Measurements from ENCODE around the gene LARP7. TPM values are rescaled to one million over a fixed set of nuclear protein-coding genes. Genes with fewer than 3 reads are reported as not detected.
A peak's percentile ranks its signal among the peaks of the same experiment; 100 is the strongest.
"Not testable (repeated sequence)": the region's sequence is repeated elsewhere in the genome, so short reads cannot be mapped to it uniquely, and the experiment has no call there.

The LARP7 gene
- total and polyA plus RNA-seq, 2 experiments from 2014 or later = 48.5 to 57.0 TPM

DNA sequence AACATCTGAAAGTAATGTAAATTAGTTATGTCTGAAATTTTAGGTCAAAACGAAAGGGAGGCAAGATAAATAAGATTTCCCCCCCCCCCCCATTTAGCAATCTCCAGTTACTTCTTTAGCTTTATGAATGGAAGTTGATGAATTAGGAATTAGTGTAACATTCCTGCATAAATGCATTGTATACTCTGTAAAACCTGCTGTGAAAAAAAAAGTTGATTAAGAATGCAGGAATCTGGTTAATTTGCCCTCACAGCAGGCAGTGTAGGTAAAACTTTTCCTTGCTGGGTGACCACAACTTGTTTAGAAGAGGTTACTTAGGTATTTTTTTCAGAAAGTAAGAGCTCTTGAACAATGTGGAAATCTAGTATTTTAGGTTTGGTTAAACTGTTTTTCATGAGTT lies 15.3 kb downstream of the LARP7 start:
- TF ChIP-seq, protein P1, sequence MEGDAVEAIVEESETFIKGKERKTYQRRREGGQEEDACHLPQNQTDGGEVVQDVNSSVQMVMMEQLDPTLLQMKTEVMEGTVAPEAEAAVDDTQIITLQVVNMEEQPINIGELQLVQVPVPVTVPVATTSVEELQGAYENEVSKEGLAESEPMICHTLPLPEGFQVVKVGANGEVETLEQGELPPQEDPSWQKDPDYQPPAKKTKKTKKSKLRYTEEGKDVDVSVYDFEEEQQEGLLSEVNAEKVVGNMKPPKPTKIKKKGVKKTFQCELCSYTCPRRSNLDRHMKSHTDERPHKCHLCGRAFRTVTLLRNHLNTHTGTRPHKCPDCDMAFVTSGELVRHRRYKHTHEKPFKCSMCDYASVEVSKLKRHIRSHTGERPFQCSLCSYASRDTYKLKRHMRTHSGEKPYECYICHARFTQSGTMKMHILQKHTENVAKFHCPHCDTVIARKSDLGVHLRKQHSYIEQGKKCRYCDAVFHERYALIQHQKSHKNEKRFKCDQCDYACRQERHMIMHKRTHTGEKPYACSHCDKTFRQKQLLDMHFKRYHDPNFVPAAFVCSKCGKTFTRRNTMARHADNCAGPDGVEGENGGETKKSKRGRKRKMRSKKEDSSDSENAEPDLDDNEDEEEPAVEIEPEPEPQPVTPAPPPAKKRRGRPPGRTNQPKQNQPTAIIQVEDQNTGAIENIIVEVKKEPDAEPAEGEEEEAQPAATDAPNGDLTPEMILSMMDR (IDR thresholded peaks at IDR 0.05; ENCODE audit: low read depth, low read length) = no peak
- Histone ChIP-seq H3K27ac (no peak overlapping the region), H3K36me3 (peaks cover 24% of the 10 kb centered on the region), H3K27me3 (no peaks in the 10 kb centered on the region), H3K4me3 (no peak overlapping the region), H3K4me1 (ENCODE audit: low read depth) (peaks cover 43% of the 10 kb centered on the region), H3K9me3 (ENCODE audit: low read depth) (no peaks in the 10 kb centered on the region)
- no peak for DNase-seq (ENCODE audit: low read depth in 1 of 2, low spot score in 1 of 2)

DNA sequence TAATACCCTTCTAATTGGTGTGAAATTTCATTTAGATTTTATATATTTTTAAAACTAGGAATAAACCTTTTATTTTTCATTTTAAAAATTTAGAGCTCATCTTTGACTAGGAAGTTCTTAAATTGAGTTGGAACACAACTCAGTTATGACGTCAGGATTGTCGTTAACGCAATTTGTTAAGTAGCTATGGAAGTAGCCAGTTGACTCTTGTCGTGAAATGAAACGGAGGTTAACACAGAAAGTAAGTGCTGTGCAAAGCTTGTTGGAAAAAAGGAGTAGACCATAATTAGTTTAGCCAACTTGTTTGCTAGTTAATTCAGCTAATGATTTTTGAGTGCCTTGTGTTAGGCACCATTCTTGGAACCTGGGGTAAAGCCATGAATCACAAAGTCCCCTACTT lies 18.3 kb downstream of the LARP7 start:
- TF ChIP-seq, protein P1 (IDR thresholded peaks at IDR 0.05; ENCODE audit: low read depth, low read length) = no peak
- H3K9me3 ChIP-seq (ENCODE audit: low read depth) = no peaks in the 10 kb centered on the region
- DNase-seq (ENCODE audit: low read depth in 1 of 2, low spot score in 1 of 2) = no peak
- H3K27ac ChIP-seq = peak overlapping the region; percentile 27
- peaks cover 29% of the 10 kb centered on the region for H3K36me3 ChIP-seq
- H3K27me3 ChIP-seq = no peaks in the 10 kb centered on the region
- no peak overlapping the region for H3K4me3 ChIP-seq
- H3K4me1 ChIP-seq (ENCODE audit: low read depth) = peaks cover 17% of the 10 kb centered on the region

DNA sequence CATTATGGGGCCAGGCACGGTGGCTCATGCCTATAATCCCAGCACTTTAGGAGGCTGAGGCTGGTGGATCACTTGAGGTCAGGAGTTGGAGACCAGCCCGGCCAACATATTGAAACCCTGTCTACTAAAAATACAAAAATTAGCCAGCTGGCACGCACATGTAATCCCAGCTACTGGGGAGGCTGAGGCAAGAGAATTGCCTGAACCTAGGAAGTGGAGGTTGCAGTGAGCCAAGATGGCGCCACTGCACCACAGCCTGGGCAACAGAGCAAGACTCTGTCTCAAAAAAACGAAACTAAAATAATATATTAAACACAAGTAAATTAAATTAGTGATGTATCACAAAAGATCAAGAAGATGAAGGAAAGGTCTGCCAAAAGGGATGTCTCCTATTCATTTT lies 19.2 kb downstream of the LARP7 start:
- not testable (repeated sequence) for DNase-seq (ENCODE audit: low read depth in 1 of 2, low spot score in 1 of 2); H3K4me1 ChIP-seq (ENCODE audit: low read depth); H3K27ac ChIP-seq; H3K4me3 ChIP-seq; H3K9me3 ChIP-seq (ENCODE audit: low read depth); H3K27me3 ChIP-seq
- peaks cover 29% of the 10 kb centered on the region for H3K36me3 ChIP-seq

DNA sequence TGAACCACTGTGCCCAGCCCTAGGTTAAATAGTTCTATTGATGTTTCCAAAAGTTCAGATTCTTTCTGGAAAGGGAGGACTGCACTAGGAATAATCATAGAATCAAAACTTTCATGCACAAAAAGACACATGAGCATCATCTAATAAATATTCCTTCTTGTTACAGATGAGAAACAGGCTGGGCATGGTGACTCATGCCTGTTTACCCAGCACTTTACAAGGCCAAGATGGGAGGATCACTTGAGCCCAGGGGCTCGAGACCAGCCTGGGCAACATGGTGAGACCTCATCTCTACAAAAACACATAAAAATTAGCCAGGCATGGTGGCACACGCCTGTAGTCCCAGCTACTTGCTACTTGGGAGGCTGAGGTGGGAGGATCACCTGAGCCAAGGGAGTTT lies 27.7 kb downstream of the LARP7 start:
- no peak for DNase-seq (ENCODE audit: low read depth in 1 of 2, low spot score in 1 of 2)
- no peaks in the 10 kb centered on the region for H3K36me3 ChIP-seq
- TF ChIP-seq, protein P1 (IDR thresholded peaks at IDR 0.05; ENCODE audit: low read depth, low read length) = no peak
- no peak overlapping the region for H3K27ac ChIP-seq
- no peaks in the 10 kb centered on the region for H3K27me3 ChIP-seq
- H3K4me1 ChIP-seq (ENCODE audit: low read depth) = peaks cover 5% of the 10 kb centered on the region
- H3K9me3 ChIP-seq (ENCODE audit: low read depth) = no peaks in the 10 kb centered on the region
- H3K4me3 ChIP-seq = no peak overlapping the region

DNA sequence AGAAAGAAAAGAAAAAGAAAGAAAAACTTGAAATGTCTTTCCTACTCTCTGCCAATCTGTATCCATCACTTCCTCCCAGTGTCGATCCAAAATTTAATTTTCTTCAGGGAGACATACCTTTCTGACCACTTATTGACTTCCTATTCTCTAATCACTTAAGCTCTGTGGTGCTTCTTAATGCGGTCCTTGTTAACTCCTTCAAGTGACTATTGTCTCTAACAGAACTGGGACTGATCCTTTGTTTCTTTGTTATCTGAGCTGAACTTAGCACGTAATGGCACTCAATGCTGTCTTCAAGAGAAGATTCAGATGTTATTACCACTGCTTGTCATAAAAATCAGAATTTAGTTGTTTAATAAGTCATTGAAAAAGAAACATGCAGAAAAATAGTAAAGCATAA lies 31.2 kb downstream of the LARP7 start:
- Histone ChIP-seq H3K4me1 (ENCODE audit: low read depth) (peaks cover 23% of the 10 kb centered on the region), H3K36me3 (no peaks in the 10 kb centered on the region), H3K9me3 (ENCODE audit: low read depth) (no peaks in the 10 kb centered on the region), H3K27me3 (no peaks in the 10 kb centered on the region), H3K4me3 (no peak overlapping the region), H3K27ac (no peak overlapping the region)
- no peak for DNase-seq (ENCODE audit: low read depth in 1 of 2, low spot score in 1 of 2)
- TF ChIP-seq, protein P1 (IDR thresholded peaks at IDR 0.05; ENCODE audit: low read depth, low read length) = no peak

DNA sequence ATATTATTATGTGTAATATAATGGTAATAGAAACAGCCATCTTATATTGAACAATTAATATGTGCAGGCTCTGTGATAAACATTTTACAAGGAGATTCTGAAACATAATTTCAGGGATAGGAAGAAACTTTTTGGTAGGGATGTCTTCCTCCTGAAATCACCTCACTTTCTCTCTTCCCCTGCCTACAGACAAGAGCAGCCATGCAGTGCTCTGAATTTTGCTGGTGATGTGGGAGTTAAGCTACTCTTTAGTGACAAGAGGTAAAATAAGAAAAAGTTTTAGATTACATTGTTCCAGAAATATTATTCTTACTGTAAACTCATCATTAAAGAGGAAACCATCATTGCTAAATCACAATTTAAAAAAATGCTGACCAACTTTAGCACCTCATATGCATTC lies 36.1 kb downstream of the LARP7 start:
- H3K27ac ChIP-seq = no peak overlapping the region
- no peak overlapping the region for H3K4me3 ChIP-seq
- TF ChIP-seq, protein P1 (IDR thresholded peaks at IDR 0.05; ENCODE audit: low read depth, low read length) = no peak
- H3K9me3 ChIP-seq (ENCODE audit: low read depth) = no peaks in the 10 kb centered on the region
- peaks cover 32% of the 10 kb centered on the region for H3K4me1 ChIP-seq (ENCODE audit: low read depth)
- no peaks in the 10 kb centered on the region for H3K36me3 ChIP-seq
- no peak for DNase-seq (ENCODE audit: low read depth in 1 of 2, low spot score in 1 of 2)
- no peaks in the 10 kb centered on the region for H3K27me3 ChIP-seq

Measured in cardiac muscle cell (in vitro differentiated cells and primary cell).